C4-2B (cell line): ENCODE results near the gene AMHR2.

Experiments used
- CTCF ChIP-seq: fragments of 450-650 bp; conservative IDR thresholded peaks from 2 replicates; pipeline ENCODE4 v1.5.1; 2017; ENCODE audit warnings: mild to moderate bottlenecking
- ZFX ChIP-seq: fragments of 450-650 bp; IDR thresholded peaks from 2 replicates; pipeline ENCODE4 v1.6.1; 2017

DNA sequence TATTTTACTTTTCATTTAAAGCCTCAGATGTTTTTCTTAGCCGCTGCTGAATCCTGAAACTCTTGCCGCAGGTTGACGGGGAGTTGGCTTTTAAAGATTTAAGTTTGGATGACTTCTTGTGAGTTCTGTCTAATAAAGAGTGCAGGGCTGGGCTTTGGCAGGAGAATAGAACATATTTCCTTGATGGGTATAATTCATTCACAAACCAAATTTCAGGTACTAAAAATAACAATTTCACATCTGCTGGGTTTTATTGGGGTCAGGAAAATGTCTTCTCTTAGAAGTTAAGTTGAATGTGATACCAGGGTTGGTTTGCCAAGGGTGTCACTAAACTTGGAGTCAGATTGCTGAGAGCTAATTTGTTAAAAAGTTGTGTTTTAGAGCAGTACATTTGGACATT lies 34.0 kb upstream of the AMHR2 start:
- no peak for TF ChIP-seq CTCF
- TF ChIP-seq ZFX = no peak
